Aorta (tissue), 5 donors: ENCODE data around the gene ARMC5. TPM values are rescaled to one million over a fixed set of nuclear protein-coding genes. Genes with fewer than 3 reads are reported as not detected.

ENCODE experiments used
- ATAC-seq: fragments of 200-7000 bp; cut with Tn5 transposase; one replicate; pipeline ENCODE4 v1.9.1; 2022; ENCODE audit warnings: moderate library complexity; ENCODE audit not compliant: low FRiP score
- DNase-seq, 2 donors: peaks; one replicate each; pipeline ENCODE4 v3.0.0-alpha.2; 2020
- H3K27ac ChIP-seq, 2 donors: one replicate each; pipeline ENCODE4 v1.5.1; 2013; ENCODE audit warnings: low read length in 2 of 2, mild to moderate bottlenecking in 2 of 2, moderate library complexity in 2 of 2, control low read depth in 1 of 2, inconsistent platforms in 1 of 2, low read depth in 1 of 2
- H3K27me3 ChIP-seq, 2 donors: one replicate each; pipeline ENCODE4 v1.6.1; 2013; ENCODE audit warnings: control low read depth in 1 of 2, low read length in 1 of 2, mild to moderate bottlenecking in 1 of 2, moderate library complexity in 1 of 2; ENCODE audit not compliant: insufficient read depth in 2 of 2, control insufficient read depth in 1 of 2
- H3K36me3 ChIP-seq, 2 donors: one replicate each; pipeline ENCODE4 v1.6.1; 2013; ENCODE audit warnings: control low read depth in 1 of 2, low read length in 1 of 2, mild to moderate bottlenecking in 1 of 2; ENCODE audit not compliant: insufficient read depth in 2 of 2, control insufficient read depth in 1 of 2
- H3K4me1 ChIP-seq, 2 donors: one replicate each; pipeline ENCODE4 v1.6.1; 2013; ENCODE audit warnings: low read length in 2 of 2, control low read depth in 1 of 2, mild to moderate bottlenecking in 1 of 2, moderate library complexity in 1 of 2; ENCODE audit not compliant: insufficient read depth in 2 of 2, control insufficient read depth in 1 of 2
- H3K4me3 ChIP-seq, 2 donors: one replicate each; pipeline ENCODE4 v1.5.1; 2013; ENCODE audit warnings: low read length in 2 of 2, control low read depth in 1 of 2, mild to moderate bottlenecking in 1 of 2
- H3K9me3 ChIP-seq: one replicate; pipeline ENCODE4 v1.6.1; 2013; ENCODE audit warnings: mild to moderate bottlenecking, low read length; ENCODE audit not compliant: control insufficient read depth
- WGBS, 2 donors: extraction: QIAGEN DNeasy Blood & Tissue Kit; methylation state at CpG; one replicate each; pipeline ENCODE4 v1.1.7; 2013; 5-methylcytosine and 5-hydroxymethylcytosine counted together
- intact Hi-C, 2 donors: fragments of 100-400 bp; cut with DNase I; formaldehyde crosslinking; loops; one replicate each; pipeline versions ENCODE4 v1.14.2 to v1.15.0; 2022
- polyA plus RNA-seq, 2 donors: library from polyadenylated mRNA; stranded (reverse); fragments of 200-250 nt; gene quantifications; one replicate each; pipeline ENCODE4 v1.2.3, GENCODE V29; 2013
- total RNA-seq, 2 donors: library from RNA; stranded (reverse); fragmentation: NEBNext Ultra II Directional; extraction: Animal tissue kit (Norgen Biotek cat#: 25700); gene quantifications; one replicate each; pipeline ENCODE4 v1.2.1, GENCODE V29; 2021
- donor health status: healthy with polysubstance abuse.
- donor health status: Bipolar disorder and iron deficiency.
- donor health status: DM: no; HTN: no; CAD: no.
- donor health status: DM: no; HTN: no; CAD: no.
- donor health status: DM: yes; HTN: yes; CAD: no.

Gene ARMC5
- total and polyA plus RNA-seq, 4 donors: 2.1 to 14.1 (median 8.8) TPM

DNA sequence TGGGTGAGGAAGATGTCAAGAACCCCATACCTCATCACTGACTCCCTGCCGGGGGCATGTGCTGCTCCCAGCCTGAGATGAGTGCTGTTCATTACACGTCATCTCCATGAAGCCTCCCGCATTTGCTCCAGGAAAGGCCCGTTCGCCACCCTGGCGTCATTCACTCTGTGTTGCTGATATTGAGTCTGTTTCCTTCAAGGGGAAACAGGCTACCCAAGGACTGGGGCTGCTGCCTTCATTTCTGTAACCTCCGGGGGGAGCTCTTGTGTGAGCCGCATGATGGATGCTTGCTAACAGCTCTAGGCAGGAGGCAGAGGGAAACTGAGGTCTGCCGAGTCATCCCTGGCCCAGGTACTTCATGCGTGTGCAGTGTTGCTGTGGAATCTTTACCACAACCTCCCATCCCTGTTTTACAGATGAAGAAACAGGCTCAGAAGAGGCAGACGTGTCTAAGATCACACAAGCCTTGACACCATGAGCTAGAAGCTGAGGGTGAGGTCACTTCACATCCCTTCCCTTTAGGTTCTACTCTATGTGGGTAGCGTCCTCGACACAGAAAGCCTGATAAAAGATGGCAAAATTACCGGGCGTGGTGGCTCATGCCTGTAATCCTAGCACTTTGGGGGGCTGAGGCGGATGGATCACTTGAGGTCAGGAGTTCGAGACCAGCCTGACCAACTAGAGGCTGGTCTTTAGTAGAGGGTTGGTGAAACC, 3.5 kb upstream of the ARMC5 start:
- H3K27ac ChIP-seq: no peak overlapping the region
- peaks cover 0 to 4% of the 10 kb centered on the region in 2 donors for H3K4me1 ChIP-seq
- no peaks in the 10 kb centered on the region for H3K9me3 ChIP-seq
- intact Hi-C loops: loop anchor here (5.0 to 10.0 kb wide), 2 partner anchors 419 to 423 kb away; partner anchors contain the start of genes ZNF267 (in 2 of the 2) and STX4 (in 1 of the 2)
- no peak overlapping the region for H3K4me3 ChIP-seq
- H3K36me3 ChIP-seq: no peaks in the 10 kb centered on the region
- no peak for ATAC-seq
- DNase-seq: no peak
- no peaks in the 10 kb centered on the region for H3K27me3 ChIP-seq
- 68 to 71% methylated on average over 17 of the region's 17 CpGs for WGBS, 2 donors

DNA sequence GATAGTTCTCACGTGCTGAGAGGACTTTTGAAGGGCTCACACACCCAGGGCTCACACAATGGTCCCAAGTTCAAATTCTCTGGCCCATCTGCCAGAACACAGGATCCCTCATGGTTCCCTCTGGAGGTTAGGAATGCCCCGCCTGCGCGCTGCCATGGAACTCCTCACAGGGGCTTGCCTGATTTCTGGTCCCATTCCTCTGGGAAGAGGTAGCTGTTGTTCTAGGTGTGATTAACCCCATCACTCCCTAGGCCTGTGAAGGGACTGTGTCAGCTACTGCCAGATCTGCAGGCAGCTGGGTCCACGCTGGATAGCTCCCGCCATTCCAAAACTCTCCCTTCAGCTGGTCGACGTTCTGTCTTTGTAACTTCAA, 2.3 kb upstream of the ARMC5 start:
- ATAC-seq: no peak
- Histone ChIP-seq H3K27ac (no peak overlapping the region), H3K4me1 (peaks cover 0 to 4% of the 10 kb centered on the region in 2 donors), H3K4me3 (no peak overlapping the region), H3K36me3 (no peaks in the 10 kb centered on the region), H3K27me3 (no peaks in the 10 kb centered on the region), H3K9me3 (no peaks in the 10 kb centered on the region)
- intact Hi-C loops: loop anchor here (5.0 to 10.0 kb wide), 2 partner anchors 418 to 425 kb away; partner anchors contain the start of genes ZNF267 (in 2 of the 2) and STX4 (in 1 of the 2)
- no peak for DNase-seq
- 69 to 77% methylated on average over 8 of the region's 8 CpGs for WGBS, 2 donors

DNA sequence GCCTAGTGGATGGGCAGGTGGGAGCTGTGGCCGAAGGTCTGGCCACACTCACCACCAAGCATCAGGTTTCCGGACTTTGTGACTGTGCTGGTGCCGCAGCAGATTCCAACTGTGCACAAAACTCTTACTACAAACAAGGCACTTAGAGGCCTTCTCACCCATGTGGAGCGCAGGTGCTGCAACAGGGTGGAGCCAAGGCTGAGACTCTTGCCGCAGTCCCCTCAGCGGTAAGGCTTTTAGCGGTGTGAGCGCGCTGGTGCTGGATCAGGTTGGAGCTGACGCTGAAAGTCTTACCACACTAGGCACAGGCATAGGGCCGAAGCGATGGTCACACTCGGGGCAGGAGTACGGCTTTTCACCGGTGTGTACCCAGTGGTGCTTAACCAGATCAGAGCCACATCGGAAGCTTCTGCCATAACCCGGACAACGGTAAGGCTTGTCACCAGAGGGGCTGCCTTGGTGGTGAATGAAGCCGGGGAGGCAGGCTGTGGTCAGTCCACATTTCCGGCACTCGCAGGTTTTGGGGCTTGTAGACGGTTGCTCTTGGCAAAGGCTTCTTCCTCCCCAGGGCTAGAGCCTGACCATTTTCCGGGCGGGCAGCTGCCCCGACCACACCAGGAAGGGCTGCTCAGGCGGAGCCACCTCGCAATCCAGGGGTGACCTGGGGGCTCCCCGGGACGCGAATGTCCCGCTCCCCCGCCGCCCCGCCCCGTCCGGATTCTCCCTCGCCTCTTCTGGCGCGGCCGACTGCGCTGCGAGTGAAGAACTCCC, 1.0 kb upstream of the ARMC5 start:
- DNase-seq (peak; percentile 79 to 89), ATAC-seq (no peak)
- peak overlapping the region; percentile 46 to 52 for H3K4me3 ChIP-seq
- no peaks in the 10 kb centered on the region for H3K27me3 ChIP-seq
- intact Hi-C loops: loop anchor here (5.0 to 10.0 kb wide), 2 partner anchors 417 to 426 kb away; partner anchors contain the start of genes ZNF267 (in 2 of the 2) and STX4 (in 1 of the 2)
- peaks cover 0 to under 1% of the 10 kb centered on the region in 2 donors for H3K4me1 ChIP-seq
- 0 to 1% methylated on average over 41 to 42 of the region's 42 CpGs for WGBS, 2 donors
- no peaks in the 10 kb centered on the region for H3K9me3 ChIP-seq
- H3K27ac ChIP-seq: peak overlapping the region; percentile 4 to 57
- no peaks in the 10 kb centered on the region for H3K36me3 ChIP-seq

DNA sequence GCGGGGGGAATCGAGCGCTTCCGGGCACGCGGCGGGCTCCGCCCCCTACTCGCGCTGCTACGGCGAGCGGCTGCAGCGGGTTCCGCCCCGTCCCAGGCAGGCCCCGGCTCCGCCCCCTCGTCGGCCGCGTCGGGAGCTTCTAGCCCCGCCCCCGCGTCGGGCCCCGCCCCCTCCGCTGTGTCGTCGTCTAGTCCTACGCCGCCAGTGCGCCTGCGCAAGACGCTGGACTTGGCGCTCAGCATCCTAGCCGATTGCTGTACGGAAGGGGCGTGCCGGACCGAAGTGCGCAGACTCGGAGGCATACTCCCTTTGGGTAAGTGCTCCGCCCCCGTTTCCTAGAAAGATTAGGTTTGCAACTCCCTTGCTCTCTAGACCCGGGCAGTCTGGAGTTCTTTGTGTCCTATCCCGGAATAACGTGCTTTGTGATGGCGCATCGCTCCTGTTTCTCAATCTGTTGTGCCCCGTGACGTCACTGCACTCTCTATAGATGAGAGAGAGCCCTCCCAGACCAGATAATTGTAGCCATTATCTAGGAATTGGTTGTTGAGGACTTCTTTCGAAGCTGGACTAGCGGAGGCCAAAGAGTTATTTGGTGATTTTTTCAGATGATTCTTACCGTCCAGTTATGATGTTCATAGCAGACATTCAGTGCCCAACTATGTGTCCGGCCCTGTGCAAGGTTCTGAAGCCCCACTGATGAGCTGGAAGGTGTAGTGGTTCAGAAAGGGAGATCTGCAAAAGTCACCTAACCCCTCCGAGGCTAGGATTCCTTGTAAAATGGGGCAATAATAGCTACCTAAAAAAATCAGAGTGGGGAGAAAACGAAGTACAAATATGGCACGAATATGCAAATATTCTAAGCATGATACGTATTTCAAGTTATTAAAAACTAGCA, 633 bp downstream of the ARMC5 start:
- H3K36me3 ChIP-seq: peaks cover 0 to 2% of the 10 kb centered on the region in 2 donors
- ATAC-seq: peak; percentile 97
- WGBS, 2 donors: 1% methylated on average over 60 to 61 of the region's 61 CpGs
- H3K9me3 ChIP-seq: no peaks in the 10 kb centered on the region
- intact Hi-C loops: loop anchor here (5.0 to 10.0 kb wide), 4 partner anchors 37 to 428 kb away; partner anchors contain the start of genes ZNF267 (in 2 of the 2), STX4 (in 1 of the 2), ZNF646 (in 1 of the 2) and ZNF668 (in 1 of the 2)
- no peaks in the 10 kb centered on the region for H3K4me1 ChIP-seq
- DNase-seq: peak; percentile 100
- H3K27ac ChIP-seq: peak overlapping the region; percentile 23 to 95
- no peaks in the 10 kb centered on the region for H3K27me3 ChIP-seq
- peak overlapping the region; percentile 30 to 51 for H3K4me3 ChIP-seq

DNA sequence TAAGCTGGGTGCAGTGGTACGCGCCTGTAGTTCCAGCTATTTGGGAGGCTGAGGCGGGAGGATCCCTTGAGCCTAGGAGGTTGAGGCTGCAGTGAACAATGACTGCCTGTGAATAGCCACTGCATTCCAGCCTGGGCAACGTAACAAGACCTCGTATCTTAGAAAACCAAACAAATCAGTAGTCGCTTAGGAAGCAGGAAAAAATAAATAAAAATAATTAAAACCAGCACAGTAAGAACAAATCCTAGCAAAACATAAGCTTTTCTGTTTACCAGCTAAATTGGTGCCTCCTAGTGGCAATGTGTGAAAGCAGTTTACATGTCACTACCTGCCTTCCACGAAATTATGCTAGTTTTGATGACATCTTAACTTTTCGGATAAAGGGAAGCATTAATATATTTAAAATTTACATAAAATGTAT, 1.3 kb downstream of the ARMC5 start:
- WGBS, 2 donors: 39 to 43% methylated on average over 8 of the region's 8 CpGs
- no peaks in the 10 kb centered on the region for H3K9me3 ChIP-seq
- no peaks in the 10 kb centered on the region for H3K27me3 ChIP-seq
- ATAC-seq (no peak), DNase-seq (no peak)
- H3K4me1 ChIP-seq: no peaks in the 10 kb centered on the region
- intact Hi-C loops: loop anchor here in 1 of 2 donors (5.0 kb wide), 2 partner anchors 37 to 388 kb away; partner anchors contain the start of genes ZNF646 and ZNF668
- H3K4me3 ChIP-seq: no peak overlapping the region
- peaks cover 0 to 2% of the 10 kb centered on the region in 2 donors for H3K36me3 ChIP-seq
- H3K27ac ChIP-seq: no peak overlapping the region

DNA sequence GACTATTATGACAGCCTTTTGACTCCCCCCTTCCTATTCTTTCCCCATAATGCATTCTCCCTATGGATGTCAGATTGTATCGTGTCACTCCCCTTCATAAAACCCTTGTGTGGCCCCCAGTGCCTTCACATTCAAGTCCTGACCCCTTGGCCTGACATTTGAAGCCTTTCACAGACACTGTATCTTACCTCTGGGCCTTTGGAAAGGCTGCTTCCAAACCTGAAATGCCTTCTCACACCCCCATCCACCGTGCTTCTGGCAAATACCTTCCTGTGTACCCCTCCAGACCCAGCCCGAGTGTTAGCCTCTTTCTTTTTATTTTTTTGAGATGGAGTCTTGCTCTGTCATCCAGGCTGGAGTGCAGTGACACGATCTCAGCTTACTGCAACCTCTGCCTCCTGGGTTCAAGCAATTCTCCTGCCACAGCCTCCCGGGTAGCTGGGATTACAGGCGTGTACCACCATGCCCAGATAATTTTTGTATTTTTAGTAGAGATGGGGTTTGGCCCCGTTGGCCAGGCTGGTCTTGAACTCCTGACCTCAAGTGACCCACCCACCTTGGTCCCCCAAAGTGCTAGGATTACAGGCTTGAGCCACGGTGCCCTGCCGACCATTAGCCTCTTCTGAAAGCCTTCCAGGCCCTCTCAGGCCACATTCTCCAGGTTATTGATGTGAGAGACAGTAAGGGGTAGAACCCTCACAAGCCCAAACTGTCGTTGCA, 2.1 kb downstream of the ARMC5 start:
- no peaks in the 10 kb centered on the region for H3K9me3 ChIP-seq
- H3K27me3 ChIP-seq: no peaks in the 10 kb centered on the region
- 85 to 86% methylated on average over 10 of the region's 10 CpGs for WGBS, 2 donors
- no peak overlapping the region for H3K27ac ChIP-seq
- peaks cover 0 to 2% of the 10 kb centered on the region in 2 donors for H3K36me3 ChIP-seq
- no peak overlapping the region for H3K4me3 ChIP-seq
- no peaks in the 10 kb centered on the region for H3K4me1 ChIP-seq
- intact Hi-C loops: loop anchor here in 1 of 2 donors (5.0 kb wide), 2 partner anchors 36 to 389 kb away; partner anchors contain the start of genes ZNF646 and ZNF668
- no peak for DNase-seq
- ATAC-seq: no peak

DNA sequence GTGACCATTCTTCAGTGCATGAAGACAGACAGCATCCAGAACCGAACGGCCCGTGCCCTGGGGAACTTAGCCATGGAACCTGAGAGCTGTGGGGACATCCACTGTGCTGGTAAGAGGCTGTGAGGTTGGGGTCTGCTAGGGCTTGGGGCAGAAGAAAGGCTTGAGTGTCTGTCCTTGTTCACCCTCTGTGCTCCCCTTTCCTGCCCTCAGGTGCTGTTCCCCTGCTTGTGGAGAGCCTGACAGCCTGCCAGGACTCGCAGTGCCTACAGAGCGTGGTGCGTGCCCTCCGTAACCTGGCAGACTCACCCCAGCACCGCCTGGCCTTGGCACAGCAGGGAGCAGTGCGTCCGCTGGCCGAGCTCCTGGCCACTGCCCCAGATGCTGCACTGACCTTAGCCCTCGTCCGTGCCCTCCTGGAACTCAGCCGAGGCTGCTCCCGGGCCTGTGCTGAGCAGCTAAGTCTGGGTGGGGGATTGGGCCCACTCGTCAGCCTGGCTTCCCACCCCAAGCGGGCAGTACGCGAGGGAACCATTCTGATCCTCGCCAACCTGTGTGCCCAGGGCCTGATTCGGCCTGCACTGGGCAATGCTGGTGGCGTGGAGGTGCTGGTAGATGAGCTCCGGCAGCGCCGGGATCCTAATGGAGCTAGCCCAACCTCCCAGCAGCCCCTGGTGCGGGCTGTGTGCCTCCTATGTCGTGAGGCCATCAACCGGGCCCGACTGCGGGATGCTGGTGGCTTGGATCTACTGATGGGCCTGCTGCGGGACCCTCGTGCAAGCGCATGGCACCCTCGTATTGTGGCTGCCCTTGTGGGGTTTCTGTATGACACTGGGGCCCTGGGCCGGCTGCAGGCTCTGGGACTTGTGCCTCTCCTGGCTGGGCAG, 2.9 kb downstream of the ARMC5 start:
- Histone ChIP-seq H3K9me3 (no peaks in the 10 kb centered on the region), H3K27me3 (no peaks in the 10 kb centered on the region), H3K4me3 (no peak overlapping the region), H3K27ac (no peak overlapping the region), H3K36me3 (peaks cover 0 to 2% of the 10 kb centered on the region in 2 donors), H3K4me1 (no peaks in the 10 kb centered on the region)
- intact Hi-C loops: loop anchor here in 1 of 2 donors (5.0 kb wide), 2 partner anchors 35 to 390 kb away; partner anchors contain the start of genes ZNF646 and ZNF668
- ATAC-seq: no peak
- 91% methylated on average over 35 of the region's 35 CpGs for WGBS, 2 donors
- DNase-seq: peak; percentile 50 to 53
